ENCODE results near the gene CRYBA4. TPM values are rescaled to one million over a fixed set of nuclear protein-coding genes. Genes with fewer than 3 reads are reported as not detected.
A peak's percentile ranks its signal among the peaks of the same experiment; 100 is the strongest.

CRYBA4 gene
- total and polyA plus RNA-seq, 2 of the 13 experiments (the other 11 are each of a cell fraction or from before 2014, with no cell fraction given): not detected

GRCh38 chr22:26589845-26590736, 31.7 kb upstream of the CRYBA4 start, which contains the start of gene TPST2 (continued):
- TF ChIP-seq ZIK1 (CRISPR knock-in tag; IDR thresholded peaks at IDR 0.05; ENCODE audit: borderline replicate concordance, low read depth): 0 out of 2 replicates have a peak, but pooled peaks have one; percentile 40
- TF ChIP-seq CBX1 (IDR thresholded peaks at IDR 0.05; ENCODE audit: low read depth): no peak
- TF ChIP-seq FOXO4 (CRISPR knock-in tag; conservative IDR thresholded peaks at IDR 0.05): no peak
- TF ChIP-seq ZMYM2 (CRISPR knock-in tag; IDR thresholded peaks at IDR 0.05): no peak
- TF ChIP-seq SUZ12 (IDR thresholded peaks at IDR 0.05; ENCODE audit: low read depth, low read length): no peak
- TF ChIP-seq MTA1 (CRISPR knock-in tag; IDR thresholded peaks at IDR 0.05; ENCODE audit: borderline replicate concordance): no peak
- no peak for TF ChIP-seq ZNF784 (CRISPR knock-in tag; IDR thresholded peaks at IDR 0.05; ENCODE audit: borderline replicate concordance)
- TF ChIP-seq ZKSCAN5 (CRISPR knock-in tag; IDR thresholded peaks at IDR 0.05): no peak
- TF ChIP-seq ZFYVE20 (CRISPR knock-in tag; IDR thresholded peaks at IDR 0.05; ENCODE audit: borderline replicate concordance, low read depth): no peak
- TF ChIP-seq NR2F1 (CRISPR knock-in tag; IDR thresholded peaks at IDR 0.05): no peak
- TF ChIP-seq ZNF720 (CRISPR knock-in tag; IDR thresholded peaks at IDR 0.05): no peak
- TF ChIP-seq TGIF2 (CRISPR knock-in tag; IDR thresholded peaks at IDR 0.05): no peak
- no peak for TF ChIP-seq NPAS2 (CRISPR knock-in tag; IDR thresholded peaks at IDR 0.05; ENCODE audit: borderline replicate concordance)
- TF ChIP-seq CHD4 (IDR thresholded peaks at IDR 0.05; ENCODE audit: borderline replicate concordance, low read length): no peak
- TF ChIP-seq POLR2A (IDR thresholded peaks at IDR 0.05; ENCODE audit: insufficient read depth in 1 of 2, low read depth in 2 of 2, low read length in 2 of 2): peak in 1 of 2 experiments; percentile 77; a peak in 2 of 4 replicates
- TF ChIP-seq ZBTB3 (CRISPR knock-in tag; IDR thresholded peaks at IDR 0.05; ENCODE audit: borderline replicate concordance, low read depth): no peak
- TF ChIP-seq GFI1 (CRISPR knock-in tag; IDR thresholded peaks at IDR 0.05; ENCODE audit: borderline replicate concordance): no peak; the same call in 1 of the 2 replicates
- TF ChIP-seq ZNF770 (CRISPR knock-in tag; IDR thresholded peaks at IDR 0.05): no peak
- no peak for TF ChIP-seq MYPOP (CRISPR knock-in tag; IDR thresholded peaks at IDR 0.05)
- TF ChIP-seq SIN3A (IDR thresholded peaks at IDR 0.05; ENCODE audit: borderline replicate concordance, low read depth, low read length): peak; percentile 57; the same call in 1 of the 2 replicates
- TF ChIP-seq SMAD1 (CRISPR knock-in tag; IDR thresholded peaks at IDR 0.05; ENCODE audit: borderline replicate concordance, low read depth): no peak
- TF ChIP-seq CCDC6 (CRISPR knock-in tag; IDR thresholded peaks at IDR 0.05): no peak
- no peak for TF ChIP-seq ZNF230 (CRISPR knock-in tag; IDR thresholded peaks at IDR 0.05)
- no peak for TF ChIP-seq NFIB (CRISPR knock-in tag; IDR thresholded peaks at IDR 0.05; ENCODE audit: borderline replicate concordance)
- no peak for TF ChIP-seq ZNF138 (CRISPR knock-in tag; IDR thresholded peaks at IDR 0.05; ENCODE audit: low read depth)
